HepG2 (cell line): ENCODE results near the gene RNH1. TPM values are rescaled to one million over a fixed set of nuclear protein-coding genes. Genes with fewer than 3 reads are reported as not detected.
A peak's percentile ranks its signal among the peaks of the same experiment; 100 is the strongest.

Experiments used
- CEBPB ChIP-seq: IDR thresholded peaks from 2 replicates; pipeline ENCODE4 v1.6.1; 2011; ENCODE audit warnings: low read depth, low read length, improper control_type of control experiment, borderline replicate concordance
- FOXO1 ChIP-seq: sonication (generic); formaldehyde crosslinking; IDR thresholded peaks from 2 replicates; pipeline ENCODE4 v1.4.0; 2020; ENCODE audit warnings: missing genetic modification reagents
- FOXO4 ChIP-seq: sonication (generic); formaldehyde crosslinking; conservative IDR thresholded peaks from 2 replicates; pipeline ENCODE4 v1.8.1; 2023; ENCODE audit warnings: missing genetic modification reagents
- FUBP1 ChIP-seq: sonication (generic); formaldehyde crosslinking; IDR thresholded peaks from 2 replicates; pipeline ENCODE4 v1.5.1; 2020; ENCODE audit warnings: missing genetic modification reagents, mild to moderate bottlenecking, borderline replicate concordance
- HOMEZ ChIP-seq: IDR thresholded peaks from 2 replicates; pipeline ENCODE4 v1.6.1; 2016; ENCODE audit warnings: low read depth
- HOXA9 ChIP-seq: sonication (generic); formaldehyde crosslinking; IDR thresholded peaks from 2 replicates; pipeline ENCODE4 v1.8.1; 2022; ENCODE audit warnings: missing genetic modification reagents, mild to moderate bottlenecking, moderate library complexity, borderline replicate concordance
- MNT ChIP-seq: fragments of 450-650 bp; IDR thresholded peaks from 2 replicates; pipeline ENCODE4 v1.6.1; 2016
- NCOA5 ChIP-seq: sonication (generic); formaldehyde crosslinking; IDR thresholded peaks from 2 replicates; pipeline ENCODE4 v1.4.0; 2020; ENCODE audit warnings: missing genetic modification reagents
- NR1H2 ChIP-seq: sonication (generic); formaldehyde crosslinking; IDR thresholded peaks from 2 replicates; pipeline ENCODE4 v1.8.1; 2022; ENCODE audit warnings: low read depth, missing genetic modification reagents, borderline replicate concordance
- REXO4 ChIP-seq: sonication (generic); formaldehyde crosslinking; IDR thresholded peaks from 2 replicates; pipeline ENCODE4 v1.8.0; 2022; ENCODE audit warnings: missing genetic modification reagents, mild to moderate bottlenecking, borderline replicate concordance
- SNAI1 ChIP-seq: sonication (generic); formaldehyde crosslinking; IDR thresholded peaks from 2 replicates; pipeline ENCODE4 v1.5.0; 2020; ENCODE audit warnings: mild to moderate bottlenecking, missing genetic modification reagents, borderline replicate concordance
- SUZ12 ChIP-seq: fragments of 150-350 bp; IDR thresholded peaks from 2 replicates; pipeline ENCODE4 v1.6.1; 2014; ENCODE audit warnings: low read depth, low read length
- SYNCRIP ChIP-seq: fragments of 200-400 bp; formaldehyde crosslinking; IDR thresholded peaks from 2 replicates; pipeline ENCODE4 v1.6.1; 2018; ENCODE audit warnings: mild to moderate bottlenecking, low read depth, low read length; ENCODE audit not compliant: insufficient read depth
- TAF15 ChIP-seq: fragments of 200-400 bp; formaldehyde crosslinking; IDR thresholded peaks from one replicate; pipeline ENCODE4 v1.6.1; 2018; ENCODE audit warnings: mild to moderate bottlenecking, low read depth, low read length; ENCODE audit not compliant: poor library complexity, severe bottlenecking
- TOPORS ChIP-seq: sonication (generic); formaldehyde crosslinking; IDR thresholded peaks from 2 replicates; pipeline ENCODE4 v1.8.0; 2023; ENCODE audit warnings: mild to moderate bottlenecking, missing genetic modification reagents
- ZKSCAN1 ChIP-seq: fragments of 150-350 bp; IDR thresholded peaks from 2 replicates; pipeline ENCODE4 v1.6.1; 2014; ENCODE audit warnings: low read length
- ZNF878 ChIP-seq: sonication (generic); formaldehyde crosslinking; IDR thresholded peaks from 2 replicates; pipeline ENCODE4 v1.8.1; 2023; ENCODE audit warnings: mild to moderate bottlenecking, missing genetic modification reagents, moderate library complexity
- polyA plus RNA-seq, 8 experiments: library from polyadenylated mRNA; depleted of rRNA in 3 of 8; stranded (reverse) in 7 of 8; unstranded in 1 of 8; fragments of >200 nt; fragmentation: Illumina TruSeq in 4 of 8; extraction: Trizol in 4 of 8; gene quantifications; 2 replicates each; pipeline versions ENCODE4 v1.2.1 to v1.2.3, GENCODE V29; 2011 to 2016; ENCODE audit warnings: low read depth in 4 of 8, missing spikeins in 1 of 8, mixed read lengths in 1 of 8; ENCODE audit not compliant: insufficient read depth in 1 of 8
- total RNA-seq, 5 experiments: library from RNA; depleted of rRNA; stranded (reverse); fragments of >200 nt; fragmentation: Illumina TruSeq; extraction: Trizol; gene quantifications; 2 replicates each; pipeline ENCODE4 v1.2.3, GENCODE V29; 2016; ENCODE audit warnings: low read depth in 1 of 5

The RNH1 gene
- total and polyA plus RNA-seq, 2 of the 13 experiments (the other 11 are each of a cell fraction or from before 2014, with no cell fraction given), result 36.0 to 74.1 TPM

GRCh38 chr11:536841-537621 is 30.0 kb upstream of the RNH1 start, which contains the start of gene LRRC56 (continued):
- no peak for TF ChIP-seq CEBPB
- no peak for TF ChIP-seq SNAI1 (CRISPR knock-in tag)
- no peak for TF ChIP-seq ZNF878 (CRISPR knock-in tag)
- TF ChIP-seq NR1H2 (CRISPR knock-in tag), result no peak
- TF ChIP-seq FOXO4 (CRISPR knock-in tag), result no peak
- 0 out of 2 replicates have a peak, but pooled peaks have one; percentile 13 for TF ChIP-seq FOXO1 (CRISPR knock-in tag)
- TF ChIP-seq MNT, result peak; percentile 97
- no peak for TF ChIP-seq REXO4 (CRISPR knock-in tag)
- no peak for TF ChIP-seq TOPORS
- no peak for TF ChIP-seq FUBP1
- no peak for TF ChIP-seq TAF15
- no peak for TF ChIP-seq SYNCRIP
- no peak for TF ChIP-seq HOMEZ (CRISPR knock-in tag)
- TF ChIP-seq HOXA9, result no peak
- no peak for TF ChIP-seq SUZ12
- TF ChIP-seq NCOA5 (CRISPR knock-in tag), result no peak
- TF ChIP-seq ZKSCAN1, result no peak
